COLO668 (cell line): ENCODE data around the gene EDEM1.

Experiments
- DNase-seq: peaks from one replicate; lab custom pipeline; 2025; ENCODE audit not compliant: unreplicated experiment; lab: John Stamatoyannopoulos, UW

The EDEM1 gene

DNA sequence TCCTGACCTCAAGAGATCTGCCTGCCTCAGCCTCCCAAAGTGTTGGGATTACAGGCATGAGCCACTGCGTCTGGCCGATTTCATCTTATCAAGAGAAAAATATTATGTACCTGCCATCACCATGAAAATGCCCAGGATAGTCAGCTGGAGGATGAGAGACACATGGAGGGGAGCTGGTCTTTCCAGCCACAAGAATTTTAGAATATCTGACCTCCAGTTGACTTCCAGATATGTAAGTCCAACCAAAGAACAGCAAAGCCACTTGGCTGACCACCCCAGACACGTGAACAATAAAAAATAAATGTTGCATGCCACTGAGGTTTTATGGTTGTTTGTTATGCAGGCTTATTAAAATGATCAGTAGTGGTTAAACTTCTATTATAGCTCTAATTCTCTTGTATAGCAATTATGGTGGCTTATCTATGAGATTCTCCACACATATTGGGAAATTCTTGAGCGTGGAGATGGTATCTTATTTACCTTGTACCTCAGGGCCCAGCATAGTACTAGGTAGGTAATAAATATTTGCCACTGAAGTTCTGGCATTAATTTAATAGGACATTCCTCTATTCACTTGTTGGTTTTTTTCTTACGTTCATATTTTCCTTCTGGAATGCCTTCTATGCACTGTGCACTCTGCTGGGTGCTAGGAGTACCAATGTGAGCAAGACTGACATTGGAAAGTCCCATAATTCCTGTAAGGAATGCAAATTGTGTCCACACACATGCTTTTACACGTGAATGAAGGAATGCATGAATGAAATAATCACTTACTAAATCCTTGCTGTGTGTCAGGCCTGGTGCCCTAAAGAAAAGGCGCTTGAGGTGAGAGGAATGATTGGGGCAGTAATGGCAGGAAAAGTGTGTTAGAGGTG is 77.6 kb downstream of the EDEM1 start:
- no peak for DNase-seq

DNA sequence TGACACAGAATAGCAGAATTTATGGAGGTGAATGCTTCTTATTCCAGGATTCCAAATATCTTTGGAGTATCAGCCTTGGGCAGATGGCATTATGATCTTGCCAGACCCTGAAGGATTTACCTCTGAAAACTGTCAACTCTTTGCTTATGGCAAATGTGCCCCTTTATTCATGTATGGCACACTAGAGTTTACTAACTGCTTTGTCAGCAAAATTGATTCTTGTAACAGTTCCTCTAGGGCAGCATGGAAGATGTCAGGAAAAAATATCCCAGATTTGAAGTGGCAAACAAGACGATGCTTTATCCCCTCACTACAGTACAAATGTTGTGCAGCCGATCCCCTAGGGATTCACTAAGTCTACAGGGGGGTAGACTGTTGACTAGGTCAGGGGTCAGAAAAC is 79.7 kb downstream of the EDEM1 start:
- no peak for DNase-seq

DNA sequence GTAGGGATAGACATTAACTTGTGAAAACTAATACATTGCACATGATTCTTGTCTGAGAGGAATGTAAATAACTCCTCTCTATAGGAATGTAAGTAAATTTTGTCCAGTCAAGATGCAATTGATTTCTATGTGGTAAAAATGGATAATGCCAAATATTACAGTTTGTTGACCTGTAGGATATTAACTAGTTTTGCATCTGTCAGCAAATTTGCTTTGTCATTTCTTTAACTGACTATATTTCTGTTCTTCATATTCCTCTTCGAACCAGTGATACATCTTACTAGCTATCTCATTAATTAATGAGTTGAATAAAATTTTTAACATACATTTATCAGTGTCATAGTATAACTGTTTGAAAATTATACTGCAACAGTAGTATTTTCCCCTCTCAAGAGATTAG is 80.4 kb downstream of the EDEM1 start:
- no peak for DNase-seq
